Vagina (tissue), 2 donors: Measurements from ENCODE around the gene PTPRN. TPM values are rescaled to one million over a fixed set of nuclear protein-coding genes. Genes with fewer than 3 reads are reported as not detected.

Source experiments
- DNase-seq, 2 donors: peaks; one replicate each; pipeline ENCODE4 v3.0.0-alpha.2; 2017; ENCODE audit errors: extremely low spot score in 2 of 2
- H3K27ac ChIP-seq: fragments of 200-600 bp; sonication (generic); one replicate; pipeline ENCODE4 v1.5.1; 2019
- H3K27me3 ChIP-seq: fragments of 200-600 bp; sonication (generic); one replicate; pipeline ENCODE4 v1.5.1; 2019
- H3K36me3 ChIP-seq, 2 donors: fragments of 200-600 bp; sonication (generic); one replicate each; pipeline ENCODE4 v1.5.1; 2017 to 2019
- H3K4me1 ChIP-seq: fragments of 200-600 bp; sonication (generic); one replicate; pipeline ENCODE4 v1.5.1; 2019
- H3K4me3 ChIP-seq, 2 donors: fragments of 200-600 bp; sonication (generic); 1 replicate in 1 of 2; 2 replicates in 1 of 2; pipeline ENCODE4 v1.5.1; 2016 to 2019
- H3K9me3 ChIP-seq: fragments of 200-600 bp; sonication (generic); one replicate; pipeline ENCODE4 v1.5.1; 2019
- POLR2A ChIP-seq, 2 donors: fragments of 450-650 bp; IDR thresholded peaks; one replicate each; pipeline ENCODE4 v1.6.1; 2017; ENCODE audit warnings: antibody characterized with exemption in 2 of 2, mild to moderate bottlenecking in 2 of 2, moderate library complexity in 2 of 2
- POLR2AphosphoS5 ChIP-seq, 2 donors: sonication (generic); formaldehyde crosslinking; IDR thresholded peaks; one replicate each; pipeline ENCODE4 v1.9.0; 2017; ENCODE audit warnings: antibody characterized with exemption in 2 of 2, mild to moderate bottlenecking in 2 of 2, low read depth in 1 of 2; ENCODE audit not compliant: insufficient read depth in 1 of 2
- intact Hi-C: fragments of 100-400 bp; cut with DNase I; formaldehyde crosslinking; loops from one replicate; pipeline ENCODE4 v1.15.1; 2023
- total RNA-seq: library from RNA; depleted of rRNA; stranded (reverse); fragments of >200 nt; gene quantifications from one replicate; pipeline ENCODE4 v1.2.3, GENCODE V29; 2016
- TF ChIP-seq, protein P1 (sequence below), 3 experiments: fragments of 450-650 bp in 2 of 3; fragments of 200-600 bp in 1 of 3; sonication (generic) in 1 of 3; IDR thresholded peaks; one replicate each; pipeline ENCODE4 v1.5.1; 2017 to 2019; ENCODE audit warnings: antibody characterized with exemption in 3 of 3, mild to moderate bottlenecking in 2 of 3, moderate library complexity in 2 of 3

Gene PTPRN
- total RNA-seq, 1 donor from 2014 or later = 7.6 TPM

DNA sequence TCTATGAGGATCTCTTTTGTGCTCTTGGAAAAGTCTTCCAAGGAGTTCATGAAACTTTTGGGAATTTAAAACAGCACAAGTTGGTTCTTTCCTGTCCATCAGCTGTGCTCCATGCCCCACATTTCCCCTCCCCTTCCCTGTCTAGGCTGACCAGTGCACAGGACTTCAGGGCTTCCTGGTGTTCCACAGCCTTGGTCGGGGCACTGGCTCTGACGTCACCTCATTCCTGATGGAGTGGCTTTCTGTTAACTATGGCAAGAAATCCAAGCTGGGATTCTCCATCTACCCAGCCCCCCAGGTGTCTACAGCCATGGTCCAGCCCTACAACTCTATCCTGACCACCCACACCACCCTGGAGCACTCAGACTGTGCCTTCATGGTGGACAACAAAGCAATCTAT, 38.2 kb downstream of the PTPRN start:
- H3K4me1 ChIP-seq = no peaks in the 10 kb centered on the region
- H3K9me3 ChIP-seq = no peaks in the 10 kb centered on the region
- no peaks in the 10 kb centered on the region for H3K36me3 ChIP-seq
- intact Hi-C loops = no loop called here
- no peak overlapping the region for H3K4me3 ChIP-seq
- no peaks in the 10 kb centered on the region for H3K27me3 ChIP-seq
- TF ChIP-seq POLR2A (IDR thresholded peaks at IDR 0.05) = no peak
- TF ChIP-seq, protein P1, sequence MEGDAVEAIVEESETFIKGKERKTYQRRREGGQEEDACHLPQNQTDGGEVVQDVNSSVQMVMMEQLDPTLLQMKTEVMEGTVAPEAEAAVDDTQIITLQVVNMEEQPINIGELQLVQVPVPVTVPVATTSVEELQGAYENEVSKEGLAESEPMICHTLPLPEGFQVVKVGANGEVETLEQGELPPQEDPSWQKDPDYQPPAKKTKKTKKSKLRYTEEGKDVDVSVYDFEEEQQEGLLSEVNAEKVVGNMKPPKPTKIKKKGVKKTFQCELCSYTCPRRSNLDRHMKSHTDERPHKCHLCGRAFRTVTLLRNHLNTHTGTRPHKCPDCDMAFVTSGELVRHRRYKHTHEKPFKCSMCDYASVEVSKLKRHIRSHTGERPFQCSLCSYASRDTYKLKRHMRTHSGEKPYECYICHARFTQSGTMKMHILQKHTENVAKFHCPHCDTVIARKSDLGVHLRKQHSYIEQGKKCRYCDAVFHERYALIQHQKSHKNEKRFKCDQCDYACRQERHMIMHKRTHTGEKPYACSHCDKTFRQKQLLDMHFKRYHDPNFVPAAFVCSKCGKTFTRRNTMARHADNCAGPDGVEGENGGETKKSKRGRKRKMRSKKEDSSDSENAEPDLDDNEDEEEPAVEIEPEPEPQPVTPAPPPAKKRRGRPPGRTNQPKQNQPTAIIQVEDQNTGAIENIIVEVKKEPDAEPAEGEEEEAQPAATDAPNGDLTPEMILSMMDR (IDR thresholded peaks at IDR 0.05) = no peak
- TF ChIP-seq POLR2AphosphoS5 (IDR thresholded peaks at IDR 0.05; ENCODE audit: insufficient read depth in 1 of 2, low read depth in 1 of 2) = no peak
- DNase-seq = no peak
- H3K27ac ChIP-seq = no peak overlapping the region

DNA sequence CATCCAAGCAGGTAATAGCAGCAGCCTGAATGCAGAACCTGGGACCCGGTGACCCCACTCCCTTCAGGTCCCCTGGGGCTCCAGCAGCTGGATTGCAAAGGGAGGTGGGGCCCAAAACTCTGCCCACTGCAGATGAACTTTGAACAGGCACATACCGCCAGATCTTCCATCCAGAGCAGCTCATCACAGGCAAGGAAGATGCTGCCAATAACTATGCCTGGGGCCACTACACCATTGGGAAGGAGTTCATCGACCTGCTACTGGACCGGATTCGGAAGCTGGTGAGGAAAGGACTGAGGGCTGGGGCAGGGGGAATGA, 39.2 kb downstream of the PTPRN start:
- Histone ChIP-seq H3K4me1 (no peaks in the 10 kb centered on the region), H3K36me3 (no peaks in the 10 kb centered on the region), H3K27me3 (no peaks in the 10 kb centered on the region), H3K9me3 (no peaks in the 10 kb centered on the region), H3K27ac (no peak overlapping the region), H3K4me3 (no peak overlapping the region)
- DNase-seq = no peak
- no peak for TF ChIP-seq POLR2A (IDR thresholded peaks at IDR 0.05)
- TF ChIP-seq, protein P1 (IDR thresholded peaks at IDR 0.05) = no peak
- TF ChIP-seq POLR2AphosphoS5 (IDR thresholded peaks at IDR 0.05; ENCODE audit: insufficient read depth in 1 of 2, low read depth in 1 of 2) = no peak
- intact Hi-C loops = no loop called here

DNA sequence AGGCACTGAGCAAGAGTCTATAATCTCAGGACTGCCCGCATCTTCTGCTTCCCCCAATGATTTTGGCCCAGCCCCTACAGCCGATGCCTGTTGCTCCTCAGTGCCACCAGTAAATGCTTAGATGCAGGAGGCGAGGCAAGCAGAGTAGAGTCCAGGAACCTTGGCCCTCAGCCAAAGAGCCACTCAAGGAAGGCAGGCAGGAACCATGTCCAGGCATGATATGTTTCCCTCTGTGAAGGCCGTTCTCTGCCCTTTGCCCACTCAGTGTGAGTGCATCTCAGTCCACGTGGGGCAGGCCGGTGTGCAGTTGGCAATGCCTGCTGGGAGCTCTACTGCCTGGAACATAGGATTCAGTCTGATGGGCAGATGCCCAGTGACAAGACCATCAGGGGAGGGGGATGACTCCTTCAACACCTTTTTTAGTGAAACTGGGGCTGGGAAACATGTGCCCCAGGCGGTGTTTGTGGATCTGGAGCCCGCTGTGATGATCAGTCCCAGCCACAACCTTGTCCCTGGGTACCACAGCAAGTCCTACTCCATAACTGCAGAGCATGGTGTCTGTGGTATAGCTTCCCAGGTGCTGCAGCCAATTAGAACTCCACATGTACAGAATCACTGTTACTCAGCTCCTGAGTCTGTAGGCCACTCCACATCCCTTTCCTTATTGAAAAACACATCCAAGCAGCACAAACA, 39.7 kb downstream of the PTPRN start:
- intact Hi-C loops = no loop called here
- Histone ChIP-seq H3K27me3 (no peaks in the 10 kb centered on the region), H3K4me1 (no peaks in the 10 kb centered on the region), H3K27ac (no peak overlapping the region), H3K36me3 (no peaks in the 10 kb centered on the region), H3K4me3 (no peak overlapping the region), H3K9me3 (no peaks in the 10 kb centered on the region)
- DNase-seq = no peak
- TF ChIP-seq POLR2AphosphoS5 (IDR thresholded peaks at IDR 0.05; ENCODE audit: insufficient read depth in 1 of 2, low read depth in 1 of 2) (no peak), POLR2A (IDR thresholded peaks at IDR 0.05) (no peak)
- TF ChIP-seq, protein P1 (IDR thresholded peaks at IDR 0.05) = no peak

DNA sequence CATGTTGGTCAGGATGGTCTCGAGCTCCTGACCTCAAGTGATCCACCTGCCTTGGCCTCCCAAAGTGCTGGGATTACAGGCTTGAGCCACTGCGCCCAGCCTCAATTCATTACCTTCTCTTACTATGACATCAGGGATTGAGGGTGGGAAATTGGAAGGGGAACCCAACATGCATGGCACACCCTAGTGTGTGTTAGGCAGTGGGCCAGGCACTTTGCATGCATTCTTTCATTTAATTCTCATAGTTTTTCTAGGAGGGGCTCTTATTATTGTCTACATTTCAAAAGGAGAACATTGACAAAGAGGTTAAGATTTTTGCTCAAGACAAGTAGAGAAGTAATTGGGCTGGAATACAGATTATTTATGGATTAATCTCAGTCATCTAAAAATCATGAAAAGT, 40.9 kb downstream of the PTPRN start:
- TF ChIP-seq, protein P1 (IDR thresholded peaks at IDR 0.05) = no peak
- TF ChIP-seq POLR2AphosphoS5 (IDR thresholded peaks at IDR 0.05; ENCODE audit: insufficient read depth in 1 of 2, low read depth in 1 of 2) (no peak), POLR2A (IDR thresholded peaks at IDR 0.05) (no peak)
- intact Hi-C loops = no loop called here
- no peak overlapping the region for H3K4me3 ChIP-seq

DNA sequence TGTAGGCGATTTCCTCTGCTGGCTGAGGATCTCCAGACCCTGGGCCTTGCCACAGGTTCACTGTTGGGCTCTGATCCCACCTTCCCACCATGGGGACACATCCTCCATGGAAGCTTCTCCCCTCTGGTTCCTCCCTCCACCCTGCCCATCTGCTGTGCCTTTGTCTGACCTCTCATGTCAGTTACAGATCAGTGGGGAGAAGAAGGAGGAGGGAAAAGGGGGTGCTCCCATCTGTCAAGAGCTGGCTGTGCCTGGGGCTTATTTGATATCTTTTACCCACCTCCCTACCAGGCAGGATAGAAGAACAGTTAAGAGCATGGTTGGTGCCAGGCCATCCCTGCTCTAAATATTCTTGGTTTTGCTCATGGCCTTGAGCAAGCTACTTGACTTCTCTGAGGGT, 42.3 kb downstream of the PTPRN start:
- intact Hi-C loops = no loop called here
- no peak overlapping the region for H3K27ac ChIP-seq
- no peaks in the 10 kb centered on the region for H3K36me3 ChIP-seq
- H3K27me3 ChIP-seq = no peaks in the 10 kb centered on the region
- H3K9me3 ChIP-seq = no peaks in the 10 kb centered on the region
- no peaks in the 10 kb centered on the region for H3K4me1 ChIP-seq
- H3K4me3 ChIP-seq = no peak overlapping the region
- DNase-seq = no peak
- TF ChIP-seq POLR2AphosphoS5 (IDR thresholded peaks at IDR 0.05; ENCODE audit: insufficient read depth in 1 of 2, low read depth in 1 of 2) (no peak), POLR2A (IDR thresholded peaks at IDR 0.05) (no peak)
- TF ChIP-seq, protein P1 (IDR thresholded peaks at IDR 0.05) = no peak

More for the DNA sequence above, 40.9 kb downstream of the PTPRN start:
- H3K9me3 ChIP-seq = no peaks in the 10 kb centered on the region
- H3K27me3 ChIP-seq = no peaks in the 10 kb centered on the region
- H3K36me3 ChIP-seq = no peaks in the 10 kb centered on the region
- H3K27ac ChIP-seq = no peak overlapping the region
- no peaks in the 10 kb centered on the region for H3K4me1 ChIP-seq
- DNase-seq = no peak
